Suprapubic skin (tissue), 3 donors: ENCODE data around the gene LIN28A.
A peak's percentile ranks its signal among the peaks of the same experiment; 100 is the strongest.

Experiments
- POLR2A ChIP-seq, 2 donors: fragments of 450-650 bp; IDR thresholded peaks; one replicate each; pipeline ENCODE4 v1.6.1; 2017; ENCODE audit warnings: antibody characterized with exemption in 2 of 2, mild to moderate bottlenecking in 2 of 2, moderate library complexity in 2 of 2
- TF ChIP-seq, protein P1 (sequence below), 2 donors: fragments of 200-600 bp in 1 of 2; fragments of 450-650 bp in 1 of 2; sonication (generic) in 1 of 2; IDR thresholded peaks; one replicate each; pipeline ENCODE4 v1.5.1; 2016 to 2019; ENCODE audit warnings: antibody characterized with exemption in 2 of 2, mild to moderate bottlenecking in 1 of 2, moderate library complexity in 1 of 2

DNA sequence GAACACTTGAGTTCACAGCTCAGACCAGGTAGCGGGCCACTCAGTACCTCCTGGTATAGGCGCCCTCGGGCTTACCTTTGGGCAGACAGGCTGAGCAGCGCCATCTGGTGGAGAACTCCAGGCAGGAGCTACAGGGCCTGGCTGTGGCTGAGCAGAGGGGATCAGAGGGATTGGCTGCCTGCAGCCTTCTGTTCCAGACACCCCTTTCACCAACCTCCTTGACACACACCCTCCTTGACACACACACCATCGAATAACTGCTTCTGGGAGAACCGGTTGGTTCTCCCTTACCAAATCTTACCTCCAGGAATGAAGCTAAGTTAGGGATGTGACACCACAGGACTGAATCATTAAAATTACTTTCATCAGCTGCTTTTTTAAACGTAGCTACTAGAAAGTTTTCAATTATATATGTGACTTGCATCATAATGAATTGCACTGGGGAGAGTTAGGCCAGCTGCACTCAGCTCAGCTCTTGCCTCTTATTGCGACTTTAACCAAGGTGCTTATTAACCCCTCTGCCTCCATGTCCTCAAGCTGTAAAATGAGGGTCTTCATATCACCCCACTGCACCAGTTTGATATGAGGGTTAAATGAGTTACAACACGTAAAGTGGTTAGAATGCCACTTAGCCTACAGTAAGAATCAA, 6.6 kb downstream of the LIN28A start:
- TF ChIP-seq, protein P1, sequence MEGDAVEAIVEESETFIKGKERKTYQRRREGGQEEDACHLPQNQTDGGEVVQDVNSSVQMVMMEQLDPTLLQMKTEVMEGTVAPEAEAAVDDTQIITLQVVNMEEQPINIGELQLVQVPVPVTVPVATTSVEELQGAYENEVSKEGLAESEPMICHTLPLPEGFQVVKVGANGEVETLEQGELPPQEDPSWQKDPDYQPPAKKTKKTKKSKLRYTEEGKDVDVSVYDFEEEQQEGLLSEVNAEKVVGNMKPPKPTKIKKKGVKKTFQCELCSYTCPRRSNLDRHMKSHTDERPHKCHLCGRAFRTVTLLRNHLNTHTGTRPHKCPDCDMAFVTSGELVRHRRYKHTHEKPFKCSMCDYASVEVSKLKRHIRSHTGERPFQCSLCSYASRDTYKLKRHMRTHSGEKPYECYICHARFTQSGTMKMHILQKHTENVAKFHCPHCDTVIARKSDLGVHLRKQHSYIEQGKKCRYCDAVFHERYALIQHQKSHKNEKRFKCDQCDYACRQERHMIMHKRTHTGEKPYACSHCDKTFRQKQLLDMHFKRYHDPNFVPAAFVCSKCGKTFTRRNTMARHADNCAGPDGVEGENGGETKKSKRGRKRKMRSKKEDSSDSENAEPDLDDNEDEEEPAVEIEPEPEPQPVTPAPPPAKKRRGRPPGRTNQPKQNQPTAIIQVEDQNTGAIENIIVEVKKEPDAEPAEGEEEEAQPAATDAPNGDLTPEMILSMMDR (IDR thresholded peaks at IDR 0.05): peak; percentile 54 to 87
- TF ChIP-seq POLR2A (IDR thresholded peaks at IDR 0.05): no peak
